GM12892 (cell line): ENCODE measurements around the gene LPAR6.

Experiments
- DNase-seq: peaks from one replicate; pipeline ENCODE4 v3.0.0; 2011; ENCODE audit not compliant: insufficient read length
- FAIRE-seq: peaks from 2 replicates; lab custom pipeline; 2011; peaks lifted over from hg19 to GRCh38; lab: Jason Lieb, UNC
- POLR2A ChIP-seq: IDR thresholded peaks from 2 replicates; pipeline ENCODE4 v1.6.1; 2011; ENCODE audit warnings: low read depth, low read length, control low read depth
- POLR2AphosphoS5 ChIP-seq: IDR thresholded peaks from 2 replicates; pipeline ENCODE4 v1.6.1; 2011; ENCODE audit warnings: low read depth, low read length, control low read depth
- TAF1 ChIP-seq: IDR thresholded peaks from 2 replicates; pipeline ENCODE4 v1.6.1; 2011; ENCODE audit warnings: low read depth, mild to moderate bottlenecking, control low read depth, low read length, borderline replicate concordance

Gene LPAR6

GRCh38 chr13:48411147-48411794 is 1.6 kb downstream of the LPAR6 start:
- FAIRE-seq, result no peak

GRCh38 chr13:48410199-48410598 is 2.7 kb downstream of the LPAR6 start:
- no peak for FAIRE-seq
- DNase-seq, result no peak
- TF ChIP-seq POLR2AphosphoS5, result no peak
- no peak for TF ChIP-seq POLR2A
- TF ChIP-seq TAF1, result no peak

More at GRCh38 chr13:48411147-48411794, 1.6 kb downstream of the LPAR6 start:
- no peak for DNase-seq
- TF ChIP-seq POLR2AphosphoS5, result no peak
- no peak for TF ChIP-seq POLR2A
- TF ChIP-seq TAF1, result no peak

- TF ChIP-seq TAF1 (no peak), POLR2AphosphoS5 (no peak), POLR2A (no peak)
- DNase-seq (no peak), FAIRE-seq (no peak)
Measured at GRCh38 chr13:48405875-48406274, 7.0 kb downstream of the LPAR6 start.

- TF ChIP-seq TAF1 (no peak), POLR2A (no peak), POLR2AphosphoS5 (no peak)
Measured at GRCh38 chr13:48404952-48405351, 8.0 kb downstream of the LPAR6 start.

GRCh38 chr13:48403913-48404312 is 9.0 kb downstream of the LPAR6 start:
- no peak for DNase-seq
- TF ChIP-seq TAF1 (no peak), POLR2AphosphoS5 (no peak), POLR2A (no peak)
- no peak for FAIRE-seq

More at GRCh38 chr13:48404952-48405351, 8.0 kb downstream of the LPAR6 start:
- FAIRE-seq (no peak), DNase-seq (no peak)

- DNase-seq (no peak), FAIRE-seq (no peak)
- TF ChIP-seq TAF1 (no peak), POLR2AphosphoS5 (no peak), POLR2A (no peak)
Measured at GRCh38 chr13:48403151-48403631, 9.7 kb downstream of the LPAR6 start.

- FAIRE-seq, result peak; percentile 42
- no peak for DNase-seq
- TF ChIP-seq TAF1, result no peak
- no peak for TF ChIP-seq POLR2A
- no peak for TF ChIP-seq POLR2AphosphoS5
Measured at GRCh38 chr13:48402325-48402932, 10.5 kb downstream of the LPAR6 start.

- TF ChIP-seq POLR2AphosphoS5 (no peak), TAF1 (no peak), POLR2A (no peak)
- DNase-seq (no peak), FAIRE-seq (no peak)
Measured at GRCh38 chr13:48401480-48401879, 11.4 kb downstream of the LPAR6 start.

- DNase-seq (no peak), FAIRE-seq (peak; percentile 88)
- no peak for TF ChIP-seq POLR2A
Measured at GRCh38 chr13:48400850-48401291, 12.0 kb downstream of the LPAR6 start.

- FAIRE-seq, result peak; percentile 5
- no peak for DNase-seq
- TF ChIP-seq POLR2A, result no peak
- no peak for TF ChIP-seq TAF1
- no peak for TF ChIP-seq POLR2AphosphoS5
Measured at GRCh38 chr13:48400090-48400694, 12.7 kb downstream of the LPAR6 start.

- FAIRE-seq, result no peak
- no peak for DNase-seq
- no peak for TF ChIP-seq POLR2A
- TF ChIP-seq POLR2AphosphoS5, result no peak
- TF ChIP-seq TAF1, result no peak
Measured at GRCh38 chr13:48398450-48399095, 14.3 kb downstream of the LPAR6 start.

- DNase-seq, result no peak
- FAIRE-seq, result no peak
- TF ChIP-seq POLR2AphosphoS5, result no peak
- no peak for TF ChIP-seq POLR2A
- no peak for TF ChIP-seq TAF1
Measured at GRCh38 chr13:48397744-48398143, 15.2 kb downstream of the LPAR6 start.

- DNase-seq (no peak), FAIRE-seq (no peak)
- TF ChIP-seq TAF1 (no peak), POLR2AphosphoS5 (no peak), POLR2A (no peak)
Measured at GRCh38 chr13:48393698-48394085, 19.2 kb downstream of the LPAR6 start.
